Lung (tissue), 12 donors: ENCODE data around the gene ITIH2. TPM values are rescaled to one million over a fixed set of nuclear protein-coding genes. Genes with fewer than 3 reads are reported as not detected.
A peak's percentile ranks its signal among the peaks of the same experiment; 100 is the strongest.

Experiments used
- ATAC-seq: fragments of 200-7000 bp; cut with Tn5 transposase; one replicate; pipeline ENCODE4 v1.9.1; 2020; ENCODE audit warnings: moderate number of reproducible peaks; ENCODE audit not compliant: insufficient read depth, low FRiP score
- DNase-seq, 3 donors: peaks; one replicate each; pipeline ENCODE4 v3.0.0-alpha.2; 2013 to 2017
- H3K27ac ChIP-seq, 2 donors: one replicate each; pipeline ENCODE4 v1.5.1; 2013; ENCODE audit warnings: mild to moderate bottlenecking in 2 of 2, moderate library complexity in 2 of 2, control low read depth in 1 of 2, inconsistent platforms in 1 of 2, low read depth in 1 of 2, low read length in 1 of 2
- H3K27me3 ChIP-seq, 3 donors: one replicate each; pipeline ENCODE4 v1.5.1; 2013; ENCODE audit warnings: low read length in 2 of 3; ENCODE audit not compliant: control insufficient read depth in 3 of 3, insufficient read depth in 3 of 3
- H3K36me3 ChIP-seq, 4 donors: one replicate each; pipeline ENCODE4 v1.5.1; 2013; ENCODE audit warnings: low read length in 4 of 4, mild to moderate bottlenecking in 1 of 4, moderate library complexity in 1 of 4; ENCODE audit not compliant: control insufficient read depth in 4 of 4, insufficient read depth in 4 of 4
- H3K4me1 ChIP-seq, 5 donors: one replicate each; pipeline ENCODE4 v1.5.1; 2013; ENCODE audit warnings: low read length in 5 of 5, mild to moderate bottlenecking in 2 of 5, moderate library complexity in 1 of 5; ENCODE audit not compliant: control insufficient read depth in 5 of 5, insufficient read depth in 5 of 5
- H3K4me3 ChIP-seq: one replicate; pipeline ENCODE4 v1.5.1; 2013; ENCODE audit warnings: mild to moderate bottlenecking, control low read depth, moderate library complexity
- H3K9ac ChIP-seq, 2 donors: one replicate each; pipeline ENCODE4 v1.5.1; 2013; ENCODE audit warnings: low read length in 2 of 2, control low read depth in 1 of 2; ENCODE audit not compliant: insufficient read depth in 1 of 2
- H3K9me3 ChIP-seq, 4 donors: one replicate each; pipeline ENCODE4 v1.5.1; 2013; ENCODE audit warnings: low read length in 3 of 4, mild to moderate bottlenecking in 1 of 4, moderate library complexity in 1 of 4; ENCODE audit not compliant: control insufficient read depth in 4 of 4, insufficient read depth in 3 of 4
- CTCF ChIP-seq: IDR thresholded peaks from 2 replicates; pipeline ENCODE4 v1.5.1; 2012; ENCODE audit warnings: mild to moderate bottlenecking; ENCODE audit errors: control extremely low read depth, extremely low read depth
- WGBS, 2 donors: extraction: QIAGEN DNeasy Blood & Tissue Kit; methylation state at CpG; one replicate each; pipeline ENCODE4 v1.1.7; 2013; 5-methylcytosine and 5-hydroxymethylcytosine counted together
- polyA plus RNA-seq, 2 donors: library from polyadenylated mRNA; stranded (reverse); fragments of 200-250 nt; gene quantifications; one replicate each; pipeline ENCODE4 v1.2.1, GENCODE V29; 2013
- total RNA-seq, 2 donors: library from RNA; depleted of rRNA in 1 of 2; stranded (reverse); fragments of >200 nt in 1 of 2; gene quantifications; one replicate each; pipeline ENCODE4 v1.2.1, GENCODE V29; 2014 to 2021
- donor health status: control.
- donor health status: control.
- donor health status: Bipolar disorder and iron deficiency.
- donor health status: healthy.
- donor health status: DM: yes; HTN: yes; CAD: no.

ITIH2 gene
- total and polyA plus RNA-seq, 4 donors, result 0.08 to 4.9 (median 0.95) TPM; not detected in 1

- no peak overlapping the region for H3K4me3 ChIP-seq
- peaks cover 0 to 21% (median 8%) of the 10 kb centered on the region in 5 donors for H3K4me1 ChIP-seq
- H3K9me3 ChIP-seq, result no peaks in the 10 kb centered on the region
- ATAC-seq (no peak), DNase-seq (no peak)
- H3K27me3 ChIP-seq, result no peaks in the 10 kb centered on the region
- no peak overlapping the region for H3K27ac ChIP-seq
- no peak for TF ChIP-seq CTCF
- peak overlapping the region in 1 of 2 donors; percentile 74 for H3K9ac ChIP-seq
- H3K36me3 ChIP-seq, result peaks cover 0 to 4% (median under 1%) of the 10 kb centered on the region in 4 donors
- 57 to 74% methylated on average over 3 of the region's 3 CpGs for WGBS, 2 donors
These were observed 83.3 kb downstream of the ITIH2 start for GRCh38 chr10:7786430-7786829.

- WGBS, 2 donors, result 2% methylated on average over 26 of the region's 26 CpGs
- peak overlapping the region; percentile 55 to 82 for H3K27ac ChIP-seq
- peak overlapping the region; percentile 74 to 82 for H3K9ac ChIP-seq
- H3K36me3 ChIP-seq, result peaks cover 0 to 4% (median 0%) of the 10 kb centered on the region in 4 donors
- H3K27me3 ChIP-seq, result no peaks in the 10 kb centered on the region
- ATAC-seq (no peak), DNase-seq (peak in 1 of 3 donors; percentile 11)
- peak overlapping the region; percentile 81 for H3K4me3 ChIP-seq
- H3K4me1 ChIP-seq, result peaks cover 0 to 21% (median 8%) of the 10 kb centered on the region in 5 donors
- TF ChIP-seq CTCF, result no peak
- H3K9me3 ChIP-seq, result no peaks in the 10 kb centered on the region
These were observed 84.2 kb downstream of the ITIH2 start for GRCh38 chr10:7787150-7787856.

- DNase-seq (peak; percentile 98 to 99 (median 98)), ATAC-seq (peak; percentile 99)
- H3K4me1 ChIP-seq, result peaks cover 0 to 21% (median 8%) of the 10 kb centered on the region in 5 donors
- H3K36me3 ChIP-seq, result peaks cover 0 to 4% (median 0%) of the 10 kb centered on the region in 4 donors
- peak within 1 kb of the TSS; percentile 81 for H3K4me3 ChIP-seq
- peak within 1 kb of the TSS; percentile 74 to 82 for H3K9ac ChIP-seq
- H3K9me3 ChIP-seq, result no peaks in the 10 kb centered on the region
- 0% methylated on average over 56 to 59 of the region's 59 CpGs for WGBS, 2 donors
- H3K27me3 ChIP-seq, result no peaks in the 10 kb centered on the region
- TF ChIP-seq CTCF, result no peak
- peak within 1 kb of the TSS; percentile 87 to 93 for H3K27ac ChIP-seq
These were observed 84.9 kb downstream of the ITIH2 start, which contains the start of the genes ATP5F1C and KIN for GRCh38 chr10:7787857-7788638. TSS of gene ATP5F1C (plus strand) at chr10:7788177. CDS start at chr10:7788208, 31 bp downstream. TSS of gene KIN (minus strand) at chr10:7787993. CDS start at chr10:7787933, 60 bp downstream.
